ENCODE results near the gene IGFN1.

DNA sequence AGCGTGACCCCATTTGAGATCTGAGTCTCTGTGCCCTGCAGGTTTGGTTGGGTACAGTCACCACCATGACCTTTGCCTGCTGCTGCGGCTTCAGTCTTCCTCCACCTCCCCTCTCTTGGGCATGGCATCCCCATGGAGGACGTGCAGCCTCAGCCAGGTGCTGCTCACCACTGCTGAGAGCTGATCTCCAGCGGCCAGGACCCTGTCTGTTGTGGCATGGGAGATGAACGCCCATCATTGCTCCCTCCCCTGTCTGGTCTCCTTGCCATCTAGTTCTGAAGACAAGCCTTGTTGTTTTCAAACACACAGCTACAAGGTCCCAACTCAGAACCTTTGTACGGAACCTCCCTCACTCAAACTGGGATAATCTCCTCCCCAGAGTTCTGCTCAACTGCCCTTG is 73.4 kb downstream of the IGFN1 start:
- TF ChIP-seq, protein P1, sequence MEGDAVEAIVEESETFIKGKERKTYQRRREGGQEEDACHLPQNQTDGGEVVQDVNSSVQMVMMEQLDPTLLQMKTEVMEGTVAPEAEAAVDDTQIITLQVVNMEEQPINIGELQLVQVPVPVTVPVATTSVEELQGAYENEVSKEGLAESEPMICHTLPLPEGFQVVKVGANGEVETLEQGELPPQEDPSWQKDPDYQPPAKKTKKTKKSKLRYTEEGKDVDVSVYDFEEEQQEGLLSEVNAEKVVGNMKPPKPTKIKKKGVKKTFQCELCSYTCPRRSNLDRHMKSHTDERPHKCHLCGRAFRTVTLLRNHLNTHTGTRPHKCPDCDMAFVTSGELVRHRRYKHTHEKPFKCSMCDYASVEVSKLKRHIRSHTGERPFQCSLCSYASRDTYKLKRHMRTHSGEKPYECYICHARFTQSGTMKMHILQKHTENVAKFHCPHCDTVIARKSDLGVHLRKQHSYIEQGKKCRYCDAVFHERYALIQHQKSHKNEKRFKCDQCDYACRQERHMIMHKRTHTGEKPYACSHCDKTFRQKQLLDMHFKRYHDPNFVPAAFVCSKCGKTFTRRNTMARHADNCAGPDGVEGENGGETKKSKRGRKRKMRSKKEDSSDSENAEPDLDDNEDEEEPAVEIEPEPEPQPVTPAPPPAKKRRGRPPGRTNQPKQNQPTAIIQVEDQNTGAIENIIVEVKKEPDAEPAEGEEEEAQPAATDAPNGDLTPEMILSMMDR (IDR thresholded peaks at IDR 0.05), result no peak
- no peak for TF ChIP-seq POLR2A (IDR thresholded peaks at IDR 0.05)
